H9 (cell line): ENCODE data around the gene CLEC4E. TPM values are rescaled to one million over a fixed set of nuclear protein-coding genes. Genes with fewer than 3 reads are reported as not detected.
A peak's percentile ranks its signal among the peaks of the same experiment; 100 is the strongest.

Experiments used
- DNase-seq: peaks from one replicate; pipeline ENCODE4 v3.0.0-alpha.2; 2017
- H2AFZ ChIP-seq: one replicate; pipeline ENCODE4 v1.6.1; 2013; ENCODE audit warnings: mild to moderate bottlenecking, low read length, control low read depth, moderate library complexity
- H2AK5ac ChIP-seq: 2 replicates; pipeline ENCODE4 v1.6.1; 2013; ENCODE audit warnings: low read length, control low read depth, mixed read lengths; ENCODE audit not compliant: insufficient read length
- H2BK120ac ChIP-seq: one replicate; pipeline ENCODE4 v1.6.1; 2013; ENCODE audit warnings: low read depth, mild to moderate bottlenecking, low read length, control low read depth, inconsistent platforms; ENCODE audit not compliant: poor library complexity, severe bottlenecking
- H2BK12ac ChIP-seq: 2 replicates; pipeline ENCODE4 v1.6.1; 2013; ENCODE audit warnings: low read length, control low read depth, mixed read lengths, low read depth; ENCODE audit not compliant: insufficient read length
- H2BK15ac ChIP-seq: 2 replicates; pipeline ENCODE4 v1.6.1; 2013; ENCODE audit warnings: low read depth, low read length, control low read depth
- H2BK20ac ChIP-seq: one replicate; pipeline ENCODE4 v1.6.1; 2013; ENCODE audit warnings: low read depth, mild to moderate bottlenecking, low read length, control low read depth, inconsistent platforms; ENCODE audit not compliant: poor library complexity, severe bottlenecking
- H2BK5ac ChIP-seq: 2 replicates; pipeline ENCODE4 v1.6.1; 2013; ENCODE audit warnings: low read length, control low read depth, mixed read lengths; ENCODE audit not compliant: insufficient read length
- H3K14ac ChIP-seq: 2 replicates; pipeline ENCODE4 v1.6.1; 2013; ENCODE audit warnings: low read length, control low read depth; ENCODE audit not compliant: insufficient read depth
- H3K18ac ChIP-seq: 2 replicates; pipeline ENCODE4 v1.6.1; 2013; ENCODE audit warnings: low read depth, mild to moderate bottlenecking, mixed read lengths, low read length, control low read depth; ENCODE audit not compliant: insufficient read length
- H3K23ac ChIP-seq: 2 replicates; pipeline ENCODE4 v1.6.1; 2013; ENCODE audit warnings: low read length, control low read depth, mixed read lengths, low read depth; ENCODE audit not compliant: insufficient read length
- H3K23me2 ChIP-seq: 2 replicates; pipeline ENCODE4 v1.6.1; 2013; ENCODE audit warnings: low read depth, mild to moderate bottlenecking, mixed read lengths, low read length, control low read depth; ENCODE audit not compliant: insufficient read length, poor library complexity, severe bottlenecking
- H3K27ac ChIP-seq: 2 replicates; pipeline ENCODE4 v1.5.1; 2013; ENCODE audit warnings: low read length, control low read depth, mixed read lengths, low read depth; ENCODE audit not compliant: insufficient read length
- H3K27me3 ChIP-seq: 2 replicates; pipeline ENCODE4 v1.6.1; 2013; ENCODE audit warnings: low read length, control low read depth, inconsistent platforms; ENCODE audit not compliant: insufficient read depth
- H3K4ac ChIP-seq: 2 replicates; pipeline ENCODE4 v1.6.1; 2013; ENCODE audit warnings: low read depth, mild to moderate bottlenecking, control low read depth, inconsistent platforms, low read length, moderate library complexity
- H3K4me1 ChIP-seq: 2 replicates; pipeline ENCODE4 v1.6.1; 2013; ENCODE audit warnings: low read length, control low read depth, inconsistent platforms; ENCODE audit not compliant: insufficient read depth
- H3K4me2 ChIP-seq: 2 replicates; pipeline ENCODE4 v1.6.1; 2013; ENCODE audit warnings: low read length, control low read depth, mixed read lengths; ENCODE audit not compliant: insufficient read length, insufficient read depth
- H3K56ac ChIP-seq: 2 replicates; pipeline ENCODE4 v1.6.1; 2013; ENCODE audit warnings: low read depth, mild to moderate bottlenecking, mixed read lengths, low read length, control low read depth; ENCODE audit not compliant: insufficient read length
- H3K79me1 ChIP-seq: 2 replicates; pipeline ENCODE4 v1.6.1; 2013; ENCODE audit warnings: low read depth, mild to moderate bottlenecking, moderate library complexity, low read length, control low read depth, inconsistent platforms; ENCODE audit not compliant: insufficient read depth, poor library complexity, severe bottlenecking
- H3K79me2 ChIP-seq: 2 replicates; pipeline ENCODE4 v1.6.1; 2013; ENCODE audit warnings: low read length, control low read depth, inconsistent platforms; ENCODE audit not compliant: insufficient read depth
- H3K9ac ChIP-seq: 2 replicates; pipeline ENCODE4 v1.6.1; 2013; ENCODE audit warnings: low read length, control low read depth, mixed read lengths; ENCODE audit not compliant: insufficient read length; ENCODE audit errors: extremely low read depth
- H3K9me3 ChIP-seq: one replicate; pipeline ENCODE4 v1.6.1; 2013; ENCODE audit warnings: low read depth, low read length, inconsistent platforms; ENCODE audit not compliant: control insufficient read depth
- H3T11ph ChIP-seq: one replicate; pipeline ENCODE4 v1.6.1; 2013; ENCODE audit warnings: mild to moderate bottlenecking, low read length, control low read depth, inconsistent platforms
- H4K20me1 ChIP-seq: one replicate; pipeline ENCODE4 v1.6.1; 2013; ENCODE audit not compliant: control insufficient read depth, insufficient read length, insufficient read depth
- H4K5ac ChIP-seq: 2 replicates; pipeline ENCODE4 v1.6.1; 2013; ENCODE audit warnings: low read depth, mild to moderate bottlenecking, mixed read lengths, low read length, control low read depth; ENCODE audit not compliant: insufficient read length
- H4K8ac ChIP-seq: replicated peaks from 2 replicates; pipeline ENCODE4 v1.6.1; 2013; ENCODE audit warnings: low read length, control low read depth, mixed read lengths, low read depth; ENCODE audit not compliant: insufficient read length
- H4K91ac ChIP-seq: 2 replicates; pipeline ENCODE4 v1.6.1; 2013; ENCODE audit warnings: low read depth, mild to moderate bottlenecking, moderate library complexity, mixed read lengths, low read length, control low read depth; ENCODE audit not compliant: insufficient read length
- H3K27ac Mint-ChIP-seq, 3 experiments: 2 replicates in 2 of 3; 3 replicates in 1 of 3; pipeline ENCODE4 v1.8.0; 2020 to 2021; ENCODE audit warnings: mixed read lengths in 3 of 3, mild to moderate bottlenecking in 1 of 3, moderate library complexity in 1 of 3
- H3K27me3 Mint-ChIP-seq: 2 replicates; pipeline ENCODE4 v1.8.0; 2021; ENCODE audit warnings: low read depth, mild to moderate bottlenecking, moderate library complexity, mixed read lengths
- H3K36me3 Mint-ChIP-seq, 3 experiments: 2 replicates in 2 of 3; 3 replicates in 1 of 3; pipeline ENCODE4 v1.8.0; 2020 to 2021; ENCODE audit warnings: low read depth in 3 of 3, mixed read lengths in 3 of 3; ENCODE audit not compliant: insufficient read depth in 1 of 3
- H3K4me1 Mint-ChIP-seq, 2 experiments: 2 replicates each; pipeline ENCODE4 v1.8.0; 2020; ENCODE audit warnings: mixed read lengths in 2 of 2
- H3K4me3 Mint-ChIP-seq, 2 experiments: 2 replicates in 1 of 2; 3 replicates in 1 of 2; pipeline ENCODE4 v1.8.0; 2020 to 2021; ENCODE audit warnings: mild to moderate bottlenecking in 2 of 2, mixed read lengths in 2 of 2, moderate library complexity in 1 of 2
- H3K9me3 Mint-ChIP-seq, 2 experiments: 2 replicates in 1 of 2; 3 replicates in 1 of 2; pipeline ENCODE4 v1.8.0; 2020; ENCODE audit warnings: mild to moderate bottlenecking in 2 of 2, mixed read lengths in 2 of 2, moderate library complexity in 1 of 2
- WGBS: extraction: QIAGEN DNeasy Blood & Tissue Kit; methylation state at CpG from one replicate; pipeline ENCODE4 v1.1.7; 2013; ENCODE audit warnings: missing lambda C conversion rate, low lambda C conversion rate, mixed read lengths; ENCODE audit not compliant: insufficient read length; ENCODE audit errors: extremely low coverage; 5-methylcytosine and 5-hydroxymethylcytosine counted together
- total RNA-seq: library from RNA; stranded (reverse); gene quantifications from 2 replicates; pipeline ENCODE4 v1.2.1, GENCODE V29; 2021
- TF ChIP-seq, protein P1 (sequence below): fragments of 200-600 bp; sonication (generic); conservative IDR thresholded peaks from 3 replicates; pipeline ENCODE4 v1.8.0; 2021; ENCODE audit warnings: antibody characterized with exemption, mild to moderate bottlenecking

Gene CLEC4E
- total RNA-seq, 1 experiment from 2014 or later = not detected

DNA sequence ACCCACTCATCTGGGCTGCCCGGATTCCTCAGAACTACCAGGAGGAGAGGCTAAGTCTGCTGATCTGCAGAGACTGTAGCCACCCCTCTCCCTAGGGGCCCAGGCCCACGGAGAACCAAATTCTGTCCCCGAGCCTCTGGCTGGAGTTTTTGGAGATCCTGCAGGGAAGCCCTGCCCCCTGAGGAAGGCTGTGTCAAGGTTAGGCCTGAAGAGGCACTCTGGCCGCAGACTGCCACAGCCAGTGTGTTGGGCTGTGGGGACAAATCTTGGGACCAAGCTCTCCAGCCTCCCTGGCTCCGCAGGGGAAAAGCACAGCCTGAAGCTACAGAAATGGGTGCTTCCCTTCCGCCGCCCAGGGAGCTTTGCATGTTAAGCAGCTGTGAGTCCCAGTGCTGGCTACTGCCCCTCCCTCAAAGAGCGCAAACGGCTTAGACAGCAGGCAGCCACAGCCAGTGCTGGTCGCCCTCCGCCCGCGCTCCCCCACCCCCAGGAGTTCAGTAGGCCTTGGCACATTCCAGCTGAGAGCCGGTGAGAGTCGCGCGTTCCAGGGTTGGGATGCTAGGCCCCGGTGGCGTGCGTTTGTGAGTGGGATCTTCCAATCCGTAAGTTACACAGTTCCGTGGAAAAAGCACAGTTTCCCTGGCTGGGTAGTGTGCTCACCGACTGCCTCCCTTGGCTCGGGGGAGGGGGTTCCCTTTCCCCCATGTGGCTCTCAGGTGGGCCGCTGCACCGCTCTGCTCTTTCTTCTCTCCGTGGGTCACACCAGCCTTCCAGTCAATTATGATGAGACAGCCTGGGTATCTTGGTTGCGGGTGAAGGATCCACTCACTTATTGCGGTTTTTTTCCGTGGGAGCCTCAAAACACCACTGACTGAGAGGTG lies 13.2 kb downstream of the CLEC4E start:
- Histone ChIP-seq H3K14ac (peak overlapping the region; percentile 83), H3K9ac (no peak overlapping the region), H3K4me1 (no peaks in the 10 kb centered on the region; the same call in 1 of the 2 replicates), H3K27ac (no peak overlapping the region), H3K23ac (no peak overlapping the region), H2AFZ (peak overlapping the region; percentile 19), H3K23me2 (no peaks in the 10 kb centered on the region), H3K27me3 (no peaks in the 10 kb centered on the region), H2BK5ac (no peak overlapping the region), H2BK120ac (no peak overlapping the region), H2BK15ac (no peak overlapping the region), H3K4ac (no peak overlapping the region), H4K5ac (no peak overlapping the region), H4K91ac (no peak overlapping the region), H3K79me2 (no peaks in the 10 kb centered on the region), H3K9me3 (no peaks in the 10 kb centered on the region), H3T11ph (no peak overlapping the region), H2BK20ac (no peak overlapping the region), H3K79me1 (no peaks in the 10 kb centered on the region), H3K56ac (no peak overlapping the region), H2AK5ac (no peak overlapping the region), H2BK12ac (no peak overlapping the region), H3K4me2 (no peak overlapping the region), H4K20me1 (no peaks in the 10 kb centered on the region), H4K8ac (no peak overlapping the region), H3K18ac (peak overlapping the region; percentile 82)
- peaks cover 10% of the 10 kb centered on the region in 2 experiments for H3K4me1 Mint-ChIP-seq
- no CpG with 5 or more reads among the region's 30 CpGs for WGBS
- peaks cover 32 to 34% of the 10 kb centered on the region in 2 experiments for H3K9me3 Mint-ChIP-seq
- H3K27me3 Mint-ChIP-seq = no peaks in the 10 kb centered on the region
- H3K4me3 Mint-ChIP-seq = no peak overlapping the region
- H3K36me3 Mint-ChIP-seq = peaks cover 3 to 27% (median 10%) of the 10 kb centered on the region in 3 experiments; a peak in 6 of 7 replicates
- TF ChIP-seq, protein P1, sequence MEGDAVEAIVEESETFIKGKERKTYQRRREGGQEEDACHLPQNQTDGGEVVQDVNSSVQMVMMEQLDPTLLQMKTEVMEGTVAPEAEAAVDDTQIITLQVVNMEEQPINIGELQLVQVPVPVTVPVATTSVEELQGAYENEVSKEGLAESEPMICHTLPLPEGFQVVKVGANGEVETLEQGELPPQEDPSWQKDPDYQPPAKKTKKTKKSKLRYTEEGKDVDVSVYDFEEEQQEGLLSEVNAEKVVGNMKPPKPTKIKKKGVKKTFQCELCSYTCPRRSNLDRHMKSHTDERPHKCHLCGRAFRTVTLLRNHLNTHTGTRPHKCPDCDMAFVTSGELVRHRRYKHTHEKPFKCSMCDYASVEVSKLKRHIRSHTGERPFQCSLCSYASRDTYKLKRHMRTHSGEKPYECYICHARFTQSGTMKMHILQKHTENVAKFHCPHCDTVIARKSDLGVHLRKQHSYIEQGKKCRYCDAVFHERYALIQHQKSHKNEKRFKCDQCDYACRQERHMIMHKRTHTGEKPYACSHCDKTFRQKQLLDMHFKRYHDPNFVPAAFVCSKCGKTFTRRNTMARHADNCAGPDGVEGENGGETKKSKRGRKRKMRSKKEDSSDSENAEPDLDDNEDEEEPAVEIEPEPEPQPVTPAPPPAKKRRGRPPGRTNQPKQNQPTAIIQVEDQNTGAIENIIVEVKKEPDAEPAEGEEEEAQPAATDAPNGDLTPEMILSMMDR = no peak
- DNase-seq = peak; percentile 76
- peak overlapping the region in 1 of 3 experiments; percentile 31; a peak in 1 of 7 replicates for H3K27ac Mint-ChIP-seq
